T-helper 1 cell (primary cell): Measurements from ENCODE around the gene CEACAM5.
"Not testable (repeated sequence)": the region's sequence is repeated elsewhere in the genome, so short reads cannot be mapped to it uniquely, and the experiment has no call there.

ENCODE experiments used
- DNase-seq, 5 donors: peaks; one replicate each; pipeline ENCODE4 v3.0.0-alpha.2; 2012 to 2020

CEACAM5 gene

GRCh38 chr19:41700381-41701195 lies 7.8 kb upstream of the CEACAM5 start:
- DNase-seq = no peak

DNA sequence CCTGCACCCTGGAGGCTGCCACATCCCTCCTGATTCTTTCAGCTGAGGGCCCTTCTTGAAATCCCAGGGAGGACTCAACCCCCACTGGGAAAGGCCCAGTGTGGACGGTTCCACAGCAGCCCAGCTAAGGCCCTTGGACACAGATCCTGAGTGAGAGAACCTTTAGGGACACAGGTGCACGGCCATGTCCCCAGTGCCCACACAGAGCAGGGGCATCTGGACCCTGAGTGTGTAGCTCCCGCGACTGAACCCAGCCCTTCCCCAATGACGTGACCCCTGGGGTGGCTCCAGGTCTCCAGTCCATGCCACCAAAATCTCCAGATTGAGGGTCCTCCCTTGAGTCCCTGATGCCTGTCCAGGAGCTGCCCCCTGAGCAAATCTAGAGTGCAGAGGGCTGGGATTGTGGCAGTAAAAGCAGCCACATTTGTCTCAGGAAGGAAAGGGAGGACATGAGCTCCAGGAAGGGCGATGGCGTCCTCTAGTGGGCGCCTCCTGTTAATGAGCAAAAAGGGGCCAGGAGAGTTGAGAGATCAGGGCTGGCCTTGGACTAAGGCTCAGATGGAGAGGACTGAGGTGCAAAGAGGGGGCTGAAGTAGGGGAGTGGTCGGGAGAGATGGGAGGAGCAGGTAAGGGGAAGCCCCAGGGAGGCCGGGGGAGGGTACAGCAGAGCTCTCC lies 6.9 kb upstream of the CEACAM5 start:
- DNase-seq = no peak

DNA sequence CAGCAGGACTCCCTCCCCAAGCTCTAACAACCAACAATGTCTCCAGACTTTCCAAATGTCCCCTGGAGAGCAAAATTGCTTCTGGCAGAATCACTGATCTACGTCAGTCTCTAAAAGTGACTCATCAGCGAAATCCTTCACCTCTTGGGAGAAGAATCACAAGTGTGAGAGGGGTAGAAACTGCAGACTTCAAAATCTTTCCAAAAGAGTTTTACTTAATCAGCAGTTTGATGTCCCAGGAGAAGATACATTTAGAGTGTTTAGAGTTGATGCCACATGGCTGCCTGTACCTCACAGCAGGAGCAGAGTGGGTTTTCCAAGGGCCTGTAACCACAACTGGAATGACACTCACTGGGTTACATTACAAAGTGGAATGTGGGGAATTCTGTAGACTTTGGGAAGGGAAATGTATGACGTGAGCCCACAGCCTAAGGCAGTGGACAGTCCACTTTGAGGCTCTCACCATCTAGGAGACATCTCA lies 6.2 kb upstream of the CEACAM5 start:
- no peak for DNase-seq

DNA sequence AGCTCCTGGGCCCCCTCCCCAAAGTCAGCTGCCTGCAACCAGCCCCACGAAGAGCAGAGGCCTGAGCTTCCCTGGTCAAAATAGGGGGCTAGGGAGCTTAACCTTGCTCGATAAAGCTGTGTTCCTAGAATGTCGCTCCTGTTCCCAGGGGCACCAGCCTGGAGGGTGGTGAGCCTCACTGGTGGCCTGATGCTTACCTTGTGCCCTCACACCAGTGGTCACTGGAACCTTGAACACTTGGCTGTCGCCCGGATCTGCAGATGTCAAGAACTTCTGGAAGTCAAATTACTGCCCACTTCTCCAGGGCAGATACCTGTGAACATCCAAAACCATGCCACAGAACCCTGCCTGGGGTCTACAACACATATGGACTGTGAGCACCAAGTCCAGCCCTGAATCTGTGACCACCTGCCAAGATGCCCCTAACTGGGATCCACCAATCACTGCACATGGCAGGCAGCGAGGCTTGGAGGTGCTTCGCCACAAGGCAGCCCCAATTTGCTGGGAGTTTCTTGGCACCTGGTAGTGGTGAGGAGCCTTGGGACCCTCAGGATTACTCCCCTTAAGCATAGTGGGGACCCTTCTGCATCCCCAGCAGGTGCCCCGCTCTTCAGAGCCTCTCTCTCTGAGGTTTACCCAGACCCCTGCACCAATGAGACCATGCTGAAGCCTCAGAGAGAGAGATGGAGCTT lies 4.7 kb upstream of the CEACAM5 start:
- DNase-seq = no peak

DNA sequence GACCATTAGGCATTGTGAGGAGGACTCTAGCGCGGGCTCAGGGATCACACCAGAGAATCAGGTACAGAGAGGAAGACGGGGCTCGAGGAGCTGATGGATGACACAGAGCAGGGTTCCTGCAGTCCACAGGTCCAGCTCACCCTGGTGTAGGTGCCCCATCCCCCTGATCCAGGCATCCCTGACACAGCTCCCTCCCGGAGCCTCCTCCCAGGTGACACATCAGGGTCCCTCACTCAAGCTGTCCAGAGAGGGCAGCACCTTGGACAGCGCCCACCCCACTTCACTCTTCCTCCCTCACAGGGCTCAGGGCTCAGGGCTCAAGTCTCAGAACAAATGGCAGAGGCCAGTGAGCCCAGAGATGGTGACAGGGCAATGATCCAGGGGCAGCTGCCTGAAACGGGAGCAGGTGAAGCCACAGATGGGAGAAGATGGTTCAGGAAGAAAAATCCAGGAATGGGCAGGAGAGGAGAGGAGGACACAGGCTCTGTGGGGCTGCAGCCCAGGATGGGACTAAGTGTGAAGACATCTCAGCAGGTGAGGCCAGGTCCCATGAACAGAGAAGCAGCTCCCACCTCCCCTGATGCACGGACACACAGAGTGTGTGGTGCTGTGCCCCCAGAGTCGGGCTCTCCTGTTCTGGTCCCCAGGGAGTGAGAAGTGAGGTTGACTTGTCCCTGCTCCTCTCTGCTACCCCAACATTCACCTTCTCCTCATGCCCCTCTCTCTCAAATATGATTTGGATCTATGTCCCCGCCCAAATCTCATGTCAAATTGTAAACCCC lies 2.8 kb upstream of the CEACAM5 start:
- DNase-seq = peak in 1 of 5 donors; percentile 29

DNA sequence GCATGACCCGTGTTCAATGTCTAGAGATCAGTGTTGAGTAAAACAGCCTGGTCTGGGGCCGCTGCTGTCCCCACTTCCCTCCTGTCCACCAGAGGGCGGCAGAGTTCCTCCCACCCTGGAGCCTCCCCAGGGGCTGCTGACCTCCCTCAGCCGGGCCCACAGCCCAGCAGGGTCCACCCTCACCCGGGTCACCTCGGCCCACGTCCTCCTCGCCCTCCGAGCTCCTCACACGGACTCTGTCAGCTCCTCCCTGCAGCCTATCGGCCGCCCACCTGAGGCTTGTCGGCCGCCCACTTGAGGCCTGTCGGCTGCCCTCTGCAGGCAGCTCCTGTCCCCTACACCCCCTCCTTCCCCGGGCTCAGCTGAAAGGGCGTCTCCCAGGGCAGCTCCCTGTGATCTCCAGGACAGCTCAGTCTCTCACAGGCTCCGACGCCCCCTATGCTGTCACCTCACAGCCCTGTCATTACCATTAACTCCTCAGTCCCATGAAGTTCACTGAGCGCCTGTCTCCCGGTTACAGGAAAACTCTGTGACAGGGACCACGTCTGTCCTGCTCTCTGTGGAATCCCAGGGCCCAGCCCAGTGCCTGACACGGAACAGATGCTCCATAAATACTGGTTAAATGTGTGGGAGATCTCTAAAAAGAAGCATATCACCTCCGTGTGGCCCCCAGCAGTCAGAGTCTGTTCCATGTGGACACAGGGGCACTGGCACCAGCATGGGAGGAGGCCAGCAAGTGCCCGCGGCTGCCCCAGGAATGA lies 1.5 kb upstream of the CEACAM5 start:
- peak; percentile 24 to 69 (median 54) for DNase-seq

DNA sequence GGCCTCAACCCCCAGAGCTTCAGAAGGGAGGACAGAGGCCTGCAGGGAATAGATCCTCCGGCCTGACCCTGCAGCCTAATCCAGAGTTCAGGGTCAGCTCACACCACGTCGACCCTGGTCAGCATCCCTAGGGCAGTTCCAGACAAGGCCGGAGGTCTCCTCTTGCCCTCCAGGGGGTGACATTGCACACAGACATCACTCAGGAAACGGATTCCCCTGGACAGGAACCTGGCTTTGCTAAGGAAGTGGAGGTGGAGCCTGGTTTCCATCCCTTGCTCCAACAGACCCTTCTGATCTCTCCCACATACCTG lies 969 bp upstream of the CEACAM5 start:
- no peak for DNase-seq

DNA sequence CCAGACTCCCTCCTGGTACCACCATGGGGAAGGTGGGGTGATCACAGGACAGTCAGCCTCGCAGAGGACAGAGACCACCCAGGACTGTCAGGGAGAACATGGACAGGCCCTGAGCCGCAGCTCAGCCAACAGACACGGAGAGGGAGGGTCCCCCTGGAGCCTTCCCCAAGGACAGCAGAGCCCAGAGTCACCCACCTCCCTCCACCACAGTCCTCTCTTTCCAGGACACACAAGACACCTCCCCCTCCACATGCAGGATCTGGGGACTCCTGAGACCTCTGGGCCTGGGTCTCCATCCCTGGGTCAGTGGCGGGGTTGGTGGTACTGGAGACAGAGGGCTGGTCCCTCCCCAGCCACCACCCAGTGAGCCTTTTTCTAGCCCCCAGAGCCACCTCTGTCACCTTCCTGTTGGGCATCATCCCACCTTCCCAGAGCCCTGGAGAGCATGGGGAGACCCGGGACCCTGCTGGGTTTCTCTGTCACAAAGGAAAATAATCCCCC lies 505 bp upstream of the CEACAM5 start:
- no peak for DNase-seq

DNA sequence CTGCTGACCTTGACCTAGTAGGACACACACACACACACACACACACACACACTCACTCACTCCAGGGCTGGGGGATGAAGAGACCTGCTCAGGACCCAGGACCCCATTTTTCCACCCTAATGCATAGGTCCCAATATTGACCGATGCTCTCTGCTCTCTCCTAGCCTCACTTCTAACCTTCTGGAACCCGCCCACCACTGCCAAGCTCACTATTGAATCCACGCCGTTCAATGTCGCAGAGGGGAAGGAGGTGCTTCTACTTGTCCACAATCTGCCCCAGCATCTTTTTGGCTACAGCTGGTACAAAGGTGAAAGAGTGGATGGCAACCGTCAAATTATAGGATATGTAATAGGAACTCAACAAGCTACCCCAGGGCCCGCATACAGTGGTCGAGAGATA lies 1.1 kb downstream of the CEACAM5 start:
- not testable (repeated sequence) for DNase-seq

DNA sequence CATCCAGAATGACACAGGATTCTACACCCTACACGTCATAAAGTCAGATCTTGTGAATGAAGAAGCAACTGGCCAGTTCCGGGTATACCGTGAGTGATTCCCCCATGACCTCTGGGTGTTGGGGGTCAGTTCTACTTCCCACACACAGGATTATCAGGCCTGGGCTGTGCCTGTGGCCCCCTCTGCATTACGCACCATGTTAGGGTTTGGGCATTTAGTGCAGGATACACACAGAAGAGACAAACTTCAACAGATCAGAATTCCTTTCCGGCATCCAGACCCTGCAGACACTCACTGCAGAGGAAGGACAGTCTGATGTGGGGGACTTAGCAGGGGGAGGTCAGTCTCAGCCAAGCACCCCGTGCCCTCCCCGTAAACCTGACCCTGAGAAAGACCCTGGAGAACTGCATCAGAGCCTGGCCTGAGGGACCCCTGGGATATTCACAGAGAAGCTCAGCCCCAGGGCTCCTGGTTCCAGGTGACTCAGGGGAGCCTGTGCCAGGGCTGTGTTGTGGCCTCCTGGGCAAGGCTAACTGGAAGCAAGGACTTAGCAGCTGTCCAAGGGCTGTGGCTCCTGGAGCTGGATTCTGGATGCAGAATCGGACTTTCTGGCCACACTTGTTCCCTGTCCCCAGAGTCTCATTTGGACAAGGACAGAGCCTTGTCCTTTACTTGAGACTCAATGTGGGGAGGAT lies 1.7 kb downstream of the CEACAM5 start:
- DNase-seq = no peak

GRCh38 chr19:41711376-41712261 lies 3.2 kb downstream of the CEACAM5 start:
- DNase-seq = no peak

GRCh38 chr19:41714598-41714997 lies 6.2 kb downstream of the CEACAM5 start:
- no peak for DNase-seq

DNA sequence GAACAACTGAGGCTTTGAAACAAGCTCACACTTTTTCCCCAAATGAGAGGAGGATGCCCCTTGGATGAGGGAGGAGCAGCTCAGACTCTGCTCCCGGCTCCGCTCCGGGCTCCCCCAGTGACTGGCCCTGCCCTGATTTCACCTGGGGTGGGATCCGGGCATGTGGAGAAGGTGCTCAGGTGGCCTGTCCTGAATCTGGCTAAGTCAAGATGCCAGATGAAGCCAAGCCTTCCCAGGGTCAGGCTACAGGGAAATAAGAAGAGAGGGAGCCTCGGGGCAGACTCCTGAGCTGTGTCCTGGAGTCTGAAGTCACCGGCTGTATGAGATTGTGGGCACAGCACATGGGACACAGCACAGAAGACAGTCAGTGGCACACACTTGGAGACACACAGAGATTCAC lies 10.3 kb downstream of the CEACAM5 start:
- no peak for DNase-seq

DNA sequence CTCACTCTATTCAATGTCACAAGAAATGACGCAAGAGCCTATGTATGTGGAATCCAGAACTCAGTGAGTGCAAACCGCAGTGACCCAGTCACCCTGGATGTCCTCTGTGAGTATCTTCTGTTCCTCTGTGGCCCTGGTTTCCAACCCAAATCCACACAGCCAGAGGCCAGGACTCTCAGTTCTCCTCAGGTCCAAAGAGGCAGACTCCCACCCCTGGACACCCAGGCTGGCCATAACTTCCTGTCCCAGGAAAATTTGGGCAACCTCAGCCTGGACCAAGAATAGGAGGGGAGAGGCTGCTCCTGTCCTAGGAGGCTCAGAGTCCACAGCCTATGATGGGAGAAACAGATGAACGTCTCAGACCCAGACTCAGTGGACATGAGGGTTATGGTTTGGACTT lies 11.7 kb downstream of the CEACAM5 start:
- no peak for DNase-seq

GRCh38 chr19:41726493-41726892 lies 18.1 kb downstream of the CEACAM5 start:
- DNase-seq = no peak

DNA sequence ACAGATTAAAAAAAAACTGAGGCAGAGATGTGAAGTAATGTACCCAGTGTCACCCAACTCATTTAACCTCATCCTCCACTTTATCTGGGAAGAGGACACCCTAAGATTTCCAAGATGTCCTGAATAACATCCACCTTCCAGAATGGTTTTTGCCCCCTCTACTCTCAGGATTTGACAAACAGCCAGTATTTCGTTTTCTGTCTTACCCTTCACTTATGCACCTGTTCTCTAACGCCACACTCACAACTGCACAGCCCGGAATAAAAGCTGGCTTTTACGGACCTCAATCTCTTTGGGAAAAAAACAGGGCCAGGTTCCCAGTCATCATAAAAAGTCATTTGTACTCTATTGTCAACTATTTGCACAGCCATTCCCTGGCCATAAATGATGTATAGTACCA lies 25.7 kb downstream of the CEACAM5 start:
- DNase-seq = no peak

- DNase-seq = no peak
These were observed 26.2 kb downstream of the CEACAM5 start for GRCh38 chr19:41734585-41734984.

DNA sequence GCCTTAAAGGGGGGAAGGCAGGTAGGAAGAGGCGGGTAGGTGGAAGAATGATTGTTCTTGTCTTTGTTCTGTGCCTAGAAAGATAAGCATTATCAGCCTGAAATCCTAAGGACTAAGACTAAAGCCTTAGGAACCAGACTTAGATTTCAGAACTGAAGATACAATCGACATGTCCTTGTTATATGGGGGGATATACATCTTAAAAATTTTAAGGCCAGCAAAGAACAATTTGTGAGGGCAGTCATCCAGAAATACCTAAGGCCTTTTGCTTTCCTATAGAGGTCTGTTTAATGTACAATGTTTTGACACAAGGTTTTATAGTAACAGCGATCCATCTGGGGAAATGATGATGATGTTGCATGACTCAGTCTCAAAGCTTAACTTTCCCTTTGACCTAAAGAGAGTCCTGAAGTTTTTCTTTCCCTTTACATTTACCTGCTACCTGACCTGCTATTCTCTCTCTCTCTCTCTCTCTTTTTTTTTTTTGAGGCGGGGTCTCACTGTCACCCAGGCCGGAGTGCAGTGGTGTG lies 26.7 kb downstream of the CEACAM5 start:
- DNase-seq = no peak

DNA sequence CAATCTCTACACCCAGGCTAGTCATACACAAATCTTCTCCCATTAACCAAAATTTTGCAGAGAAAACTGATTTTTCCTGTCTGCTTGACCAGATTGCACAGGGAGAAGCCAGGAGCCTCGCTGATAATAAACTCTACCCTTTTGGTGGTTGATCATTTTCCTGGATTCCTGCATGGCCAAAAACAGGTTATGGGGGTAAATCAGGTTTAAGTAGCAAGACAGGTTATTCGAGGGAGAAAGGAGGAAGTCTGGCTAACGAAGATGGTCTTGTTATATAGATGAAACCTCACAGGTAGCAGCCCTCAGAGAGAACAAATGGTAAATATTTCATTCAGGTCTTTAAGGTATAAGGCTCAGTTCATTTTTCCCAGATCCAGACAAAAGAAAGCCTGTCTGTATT lies 30.9 kb downstream of the CEACAM5 start:
- no peak for DNase-seq
